Activated CD4-positive, alpha-beta memory T cell treated with anti-CD3 and anti-CD28 coated beads for 36 hours (primary cell): ENCODE measurements around the gene MSRB3. TPM values are rescaled to one million over a fixed set of nuclear protein-coding genes. Genes with fewer than 3 reads are reported as not detected.
"Not testable (repeated sequence)": the region's sequence is repeated elsewhere in the genome, so short reads cannot be mapped to it uniquely, and the experiment has no call there.

Experiments
- CTCF ChIA-PET: fragments of 350-600 bp; sonication (Branson Sonifier 250); formaldehyde crosslinking; loops from one replicate; lab custom pipeline; 2021; ENCODE audit warnings: antibody characterized with exemption, inconsistent platforms; lab: Charles Lee
- POLR2A ChIA-PET: fragments of 350-600 bp; sonication (Branson Sonifier 250); formaldehyde crosslinking; loops from one replicate; lab custom pipeline; 2021; ENCODE audit warnings: antibody characterized with exemption; lab: Charles Lee
- DNase-seq: peaks from one replicate; pipeline ENCODE4 v3.0.0-alpha.2; 2020
- H3K27ac Mint-ChIP-seq: one replicate; pipeline ENCODE4 v1.8.0; 2021; ENCODE audit warnings: mixed read lengths
- H3K27me3 Mint-ChIP-seq: one replicate; pipeline ENCODE4 v1.8.0; 2021; ENCODE audit warnings: mixed read lengths
- H3K36me3 Mint-ChIP-seq: one replicate; pipeline ENCODE4 v1.8.0; 2021; ENCODE audit warnings: mixed read lengths
- H3K4me1 Mint-ChIP-seq: one replicate; pipeline ENCODE4 v1.8.0; 2021; ENCODE audit warnings: low read depth, mixed read lengths
- H3K4me3 Mint-ChIP-seq: one replicate; pipeline ENCODE4 v1.8.0; 2021; ENCODE audit warnings: mild to moderate bottlenecking, mixed read lengths
- H3K9me3 Mint-ChIP-seq: one replicate; pipeline ENCODE4 v1.8.0; 2021; ENCODE audit warnings: mixed read lengths
- intact Hi-C: fragments of 100-400 bp; cut with micrococcal nuclease; formaldehyde crosslinking; loops from one replicate; pipeline ENCODE4 v1.15.1; 2023
- total RNA-seq, 2 experiments: library from RNA; stranded (reverse); gene quantifications; one replicate each; pipeline ENCODE4 v1.2.3, GENCODE V29; 2021

Gene MSRB3
- total RNA-seq, 2 experiments from 2014 or later, result not detected

- no peaks in the 10 kb centered on the region for H3K4me1 Mint-ChIP-seq
- intact Hi-C loops, result no loop called here
- H3K27ac Mint-ChIP-seq, result no peak overlapping the region
- H3K9me3 Mint-ChIP-seq, result no peaks in the 10 kb centered on the region
- CTCF ChIA-PET, result no interaction called here
- POLR2A ChIA-PET, result no interaction called here
- H3K36me3 Mint-ChIP-seq, result no peaks in the 10 kb centered on the region
- DNase-seq, result no peak
- no peak overlapping the region for H3K4me3 Mint-ChIP-seq
- peaks cover 1% of the 10 kb centered on the region for H3K27me3 Mint-ChIP-seq
These were observed 175.8 kb downstream of the MSRB3 start for GRCh38 chr12:65454115-65454787.

- CTCF ChIA-PET, H3K4me1 Mint-ChIP-seq, H3K27ac Mint-ChIP-seq, H3K4me3 Mint-ChIP-seq, intact Hi-C loops, H3K27me3 Mint-ChIP-seq, DNase-seq, POLR2A ChIA-PET, H3K36me3 Mint-ChIP-seq, H3K9me3 Mint-ChIP-seq: not testable (repeated sequence)
These were observed 178.9 kb downstream of the MSRB3 start for GRCh38 chr12:65457341-65457740.

GRCh38 chr12:65458718-65459117 lies 180.2 kb downstream of the MSRB3 start:
- Mint-ChIP-seq H3K4me1 (no peaks in the 10 kb centered on the region), H3K27ac (no peak overlapping the region), H3K4me3 (no peak overlapping the region), H3K9me3 (no peaks in the 10 kb centered on the region), H3K36me3 (no peaks in the 10 kb centered on the region), H3K27me3 (no peaks in the 10 kb centered on the region)
- DNase-seq, result no peak
- ChIA-PET POLR2A (no interaction called here), CTCF (no interaction called here)
- intact Hi-C loops, result no loop called here

GRCh38 chr12:65459545-65459944 lies 181.1 kb downstream of the MSRB3 start:
- CTCF ChIA-PET, result no interaction called here
- no peak overlapping the region for H3K4me3 Mint-ChIP-seq
- POLR2A ChIA-PET, result no interaction called here
- intact Hi-C loops, result no loop called here
- H3K9me3 Mint-ChIP-seq, result no peaks in the 10 kb centered on the region
- no peaks in the 10 kb centered on the region for H3K4me1 Mint-ChIP-seq
- no peaks in the 10 kb centered on the region for H3K36me3 Mint-ChIP-seq
- DNase-seq, result no peak
- H3K27me3 Mint-ChIP-seq, result no peaks in the 10 kb centered on the region
- no peak overlapping the region for H3K27ac Mint-ChIP-seq

GRCh38 chr12:65460063-65460462 lies 181.6 kb downstream of the MSRB3 start:
- H3K9me3 Mint-ChIP-seq, result no peaks in the 10 kb centered on the region

GRCh38 chr12:65461017-65461416 lies 182.5 kb downstream of the MSRB3 start:
- ChIA-PET CTCF (no interaction called here), POLR2A (no interaction called here)
- Mint-ChIP-seq H3K36me3 (no peaks in the 10 kb centered on the region), H3K27ac (no peak overlapping the region), H3K4me3 (no peak overlapping the region), H3K27me3 (no peaks in the 10 kb centered on the region), H3K9me3 (no peaks in the 10 kb centered on the region), H3K4me1 (no peaks in the 10 kb centered on the region)
- DNase-seq, result no peak
- intact Hi-C loops, result no loop called here

More at GRCh38 chr12:65460063-65460462, 181.6 kb downstream of the MSRB3 start:
- no peaks in the 10 kb centered on the region for H3K27me3 Mint-ChIP-seq
- no peak overlapping the region for H3K27ac Mint-ChIP-seq
- H3K4me1 Mint-ChIP-seq, result no peaks in the 10 kb centered on the region
- DNase-seq, result no peak
- intact Hi-C loops, result no loop called here
- ChIA-PET CTCF (no interaction called here), POLR2A (no interaction called here)
- H3K4me3 Mint-ChIP-seq, result no peak overlapping the region
- H3K36me3 Mint-ChIP-seq, result no peaks in the 10 kb centered on the region

GRCh38 chr12:65462484-65462883 lies 184.0 kb downstream of the MSRB3 start:
- intact Hi-C loops, result no loop called here
- DNase-seq, result no peak
- H3K4me3 Mint-ChIP-seq, result no peak overlapping the region
- H3K4me1 Mint-ChIP-seq, result no peaks in the 10 kb centered on the region
- H3K27me3 Mint-ChIP-seq, result no peaks in the 10 kb centered on the region
- H3K36me3 Mint-ChIP-seq, result no peaks in the 10 kb centered on the region
- H3K9me3 Mint-ChIP-seq, result no peaks in the 10 kb centered on the region
- no peak overlapping the region for H3K27ac Mint-ChIP-seq
- ChIA-PET CTCF (no interaction called here), POLR2A (no interaction called here)

- Mint-ChIP-seq H3K27ac (no peak overlapping the region), H3K4me3 (no peak overlapping the region), H3K9me3 (no peaks in the 10 kb centered on the region), H3K27me3 (no peaks in the 10 kb centered on the region), H3K36me3 (no peaks in the 10 kb centered on the region), H3K4me1 (no peaks in the 10 kb centered on the region)
- DNase-seq, result no peak
- intact Hi-C loops, result no loop called here
- CTCF ChIA-PET, result no interaction called here
- POLR2A ChIA-PET, result no interaction called here
These were observed 184.6 kb downstream of the MSRB3 start for GRCh38 chr12:65463082-65463481.

GRCh38 chr12:65463611-65464010 lies 185.1 kb downstream of the MSRB3 start:
- ChIA-PET CTCF (no interaction called here), POLR2A (no interaction called here)
- intact Hi-C loops, result no loop called here
- no peak overlapping the region for H3K27ac Mint-ChIP-seq
- DNase-seq, result no peak
- H3K36me3 Mint-ChIP-seq, result no peaks in the 10 kb centered on the region
- H3K9me3 Mint-ChIP-seq, result no peaks in the 10 kb centered on the region
- H3K4me3 Mint-ChIP-seq, result no peak overlapping the region
- no peaks in the 10 kb centered on the region for H3K4me1 Mint-ChIP-seq
- H3K27me3 Mint-ChIP-seq, result no peaks in the 10 kb centered on the region

GRCh38 chr12:65464930-65465329 lies 186.4 kb downstream of the MSRB3 start:
- no peaks in the 10 kb centered on the region for H3K27me3 Mint-ChIP-seq
- DNase-seq, result no peak
- no peak overlapping the region for H3K27ac Mint-ChIP-seq
- H3K9me3 Mint-ChIP-seq, result no peaks in the 10 kb centered on the region
- H3K4me1 Mint-ChIP-seq, result no peaks in the 10 kb centered on the region
- no peaks in the 10 kb centered on the region for H3K36me3 Mint-ChIP-seq
- ChIA-PET CTCF (no interaction called here), POLR2A (no interaction called here)
- intact Hi-C loops, result no loop called here
- no peak overlapping the region for H3K4me3 Mint-ChIP-seq

- CTCF ChIA-PET, result no interaction called here
These were observed 187.5 kb downstream of the MSRB3 start for GRCh38 chr12:65465766-65466547.

GRCh38 chr12:65466911-65467310 lies 188.4 kb downstream of the MSRB3 start:
- Mint-ChIP-seq H3K4me1 (no peaks in the 10 kb centered on the region), H3K9me3 (no peaks in the 10 kb centered on the region), H3K4me3 (no peak overlapping the region), H3K27ac (no peak overlapping the region), H3K27me3 (peaks cover 3% of the 10 kb centered on the region), H3K36me3 (no peaks in the 10 kb centered on the region)
- intact Hi-C loops, result no loop called here
- ChIA-PET POLR2A (no interaction called here), CTCF (no interaction called here)
- DNase-seq, result no peak

More at GRCh38 chr12:65465766-65466547, 187.5 kb downstream of the MSRB3 start:
- H3K4me3 Mint-ChIP-seq, result no peak overlapping the region
- H3K9me3 Mint-ChIP-seq, result no peaks in the 10 kb centered on the region
- no peaks in the 10 kb centered on the region for H3K36me3 Mint-ChIP-seq
- intact Hi-C loops, result no loop called here
- peaks cover 3% of the 10 kb centered on the region for H3K27me3 Mint-ChIP-seq
- POLR2A ChIA-PET, result no interaction called here
- DNase-seq, result no peak
- no peaks in the 10 kb centered on the region for H3K4me1 Mint-ChIP-seq
- H3K27ac Mint-ChIP-seq, result no peak overlapping the region

- CTCF ChIA-PET, result interaction anchor here (0.6 kb wide), 1 partner anchor 536 kb away, joined by 3 read pairs; no protein-coding TSS in a partner anchor
- Mint-ChIP-seq H3K4me1 (no peaks in the 10 kb centered on the region), H3K4me3 (no peak overlapping the region), H3K36me3 (no peaks in the 10 kb centered on the region), H3K27me3 (peaks cover 3% of the 10 kb centered on the region), H3K27ac (no peak overlapping the region), H3K9me3 (no peaks in the 10 kb centered on the region)
- intact Hi-C loops, result no loop called here
- POLR2A ChIA-PET, result no interaction called here
- no peak for DNase-seq
These were observed 191.8 kb downstream of the MSRB3 start for GRCh38 chr12:65470256-65470655.
